Natural killer cell (primary cell): Measurements from ENCODE around the gene PRKCB. TPM values are rescaled to one million over a fixed set of nuclear protein-coding genes. Genes with fewer than 3 reads are reported as not detected.
A peak's percentile ranks its signal among the peaks of the same experiment; 100 is the strongest.

Source experiments
- ATAC-seq, 3 donors: fragments of 150-1000 bp in 2 of 3; fragments of 200-7000 bp in 1 of 3; cut with Tn5 transposase; 1 replicate in 1 of 3; 2 replicates in 2 of 3; pipeline ENCODE4 v1.10.0; 2021; ENCODE audit warnings: mild to moderate bottlenecking in 2 of 3, moderate library complexity in 2 of 3
- DNase-seq, 2 donors: peaks; one replicate each; pipeline versions ENCODE4 v3.0.0 to v3.0.0-alpha.2; 2013 to 2021; ENCODE audit warnings: mixed read lengths in 1 of 2
- H3K27ac ChIP-seq: one replicate; pipeline ENCODE4 v1.5.1; 2013; ENCODE audit warnings: mild to moderate bottlenecking, low read length
- H3K27me3 ChIP-seq: one replicate; pipeline ENCODE4 v1.6.1; 2013; ENCODE audit warnings: low read length; ENCODE audit not compliant: control insufficient read depth, insufficient read depth
- H3K36me3 ChIP-seq: one replicate; pipeline ENCODE4 v1.6.1; 2013; ENCODE audit warnings: low read length; ENCODE audit not compliant: control insufficient read depth, insufficient read depth
- H3K4me1 ChIP-seq: one replicate; pipeline ENCODE4 v1.6.1; 2013; ENCODE audit warnings: low read length; ENCODE audit not compliant: control insufficient read depth, insufficient read depth
- H3K4me3 ChIP-seq: one replicate; pipeline ENCODE4 v1.5.1; 2013; ENCODE audit warnings: low read length
- H3K9me3 ChIP-seq: one replicate; pipeline ENCODE4 v1.6.1; 2013; ENCODE audit warnings: low read length; ENCODE audit not compliant: control insufficient read depth, insufficient read depth
- H3K27ac Mint-ChIP-seq, 2 donors: one replicate each; pipeline ENCODE4 v1.8.0; 2022; ENCODE audit warnings: mild to moderate bottlenecking in 2 of 2, mixed read lengths in 2 of 2, moderate library complexity in 1 of 2
- H3K27me3 Mint-ChIP-seq, 2 donors: one replicate each; pipeline ENCODE4 v1.8.0; 2022; ENCODE audit warnings: low read depth in 2 of 2, mixed read lengths in 2 of 2
- H3K36me3 Mint-ChIP-seq: one replicate; pipeline ENCODE4 v1.8.0; 2022; ENCODE audit warnings: mixed read lengths
- H3K4me1 Mint-ChIP-seq, 2 donors: one replicate each; pipeline ENCODE4 v1.8.0; 2022; ENCODE audit warnings: mixed read lengths in 2 of 2
- H3K4me3 Mint-ChIP-seq: one replicate; pipeline ENCODE4 v1.8.0; 2022; ENCODE audit warnings: mild to moderate bottlenecking, moderate library complexity, mixed read lengths
- H3K9me3 Mint-ChIP-seq, 2 donors: one replicate each; pipeline ENCODE4 v1.8.0; 2022; ENCODE audit warnings: mixed read lengths in 2 of 2
- CTCF ChIP-seq: fragments of 200-600 bp; IDR thresholded peaks from one replicate; pipeline ENCODE4 v1.8.0; 2022; ENCODE audit warnings: antibody characterized with exemption
- WGBS: methylation state at CpG from one replicate; pipeline ENCODE4 v1.1.7; 2013; ENCODE audit warnings: missing lambda C conversion rate; ENCODE audit not compliant: insufficient coverage; 5-methylcytosine and 5-hydroxymethylcytosine counted together
- intact Hi-C: fragments of 100-400 bp; cut with micrococcal nuclease; formaldehyde crosslinking; loops from one replicate; pipeline ENCODE4 v1.14.2; 2022
- total RNA-seq, 4 donors: library from RNA; stranded (reverse); fragments of 120-200 nt in 1 of 4; gene quantifications; one replicate each; pipeline versions ENCODE4 v1.2.3 to v1.2.4, GENCODE V29; 2013 to 2022

The PRKCB gene
- total RNA-seq, 3 donors from 2014 or later (not counting 1 experiment from before 2014, with no cell fraction given): 182 to 222 (median 183) TPM

DNA sequence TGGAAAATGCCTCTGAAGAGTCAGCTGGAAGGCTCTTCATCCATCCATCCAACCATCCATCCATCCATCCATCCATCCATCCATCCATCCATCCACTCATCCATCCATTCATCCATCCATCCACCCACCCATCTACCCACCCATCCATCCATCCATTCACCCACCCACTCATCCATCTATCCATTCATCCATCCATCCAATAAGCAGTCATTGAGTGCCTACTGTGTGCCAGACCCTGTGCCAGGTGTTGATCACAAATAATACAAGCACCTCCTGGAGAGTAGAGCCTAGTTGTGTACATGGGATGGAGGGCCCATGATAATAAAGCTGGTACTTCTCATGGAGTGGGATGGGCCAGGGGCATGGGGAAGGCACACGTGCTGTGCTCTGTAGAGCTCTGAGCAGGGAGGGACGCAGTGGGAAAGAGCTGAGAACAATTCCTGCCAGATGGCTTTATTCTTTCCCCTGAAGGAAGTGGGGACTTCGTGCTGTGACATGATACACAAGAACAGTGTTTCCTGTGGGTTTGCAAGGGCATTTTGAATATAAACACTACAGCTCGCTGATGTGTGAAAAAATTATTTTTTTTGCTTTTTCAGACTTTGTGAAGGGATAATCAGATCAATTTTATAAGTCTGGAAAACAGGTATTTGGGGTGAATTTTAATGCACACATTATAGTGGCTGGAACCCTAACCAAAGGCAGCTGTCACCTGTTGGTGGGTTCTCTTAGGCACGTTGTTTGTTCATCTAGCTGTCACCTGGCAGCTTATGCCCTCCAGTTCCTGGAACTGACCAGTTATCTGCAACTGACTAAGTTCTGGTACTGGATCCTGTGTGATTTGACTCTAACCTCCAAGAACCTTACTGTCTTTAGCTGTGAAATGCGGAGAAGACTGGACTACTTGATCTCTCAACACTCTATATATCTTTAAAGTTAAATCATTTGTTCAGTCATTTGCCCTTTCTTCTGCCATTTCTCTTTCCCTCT lies 61.3 kb downstream of the PRKCB start:
- no peak for TF ChIP-seq CTCF
- peaks cover 31% of the 10 kb centered on the region for H3K4me1 ChIP-seq
- no peak overlapping the region for H3K4me3 ChIP-seq
- no peaks in the 10 kb centered on the region for H3K36me3 Mint-ChIP-seq
- intact Hi-C loops: loop anchor here (5.0 kb wide), 1 partner anchor 35 kb away; no protein-coding TSS in a partner anchor
- no peaks in the 10 kb centered on the region for H3K27me3 Mint-ChIP-seq
- H3K36me3 ChIP-seq: no peaks in the 10 kb centered on the region
- peak overlapping the region; percentile 51 for H3K27ac ChIP-seq
- no peaks in the 10 kb centered on the region for H3K9me3 ChIP-seq
- peak overlapping the region; percentile 81 to 85 for H3K27ac Mint-ChIP-seq
- WGBS: 6% methylated on average over 6 of the region's 6 CpGs
- H3K9me3 Mint-ChIP-seq: no peaks in the 10 kb centered on the region
- no peaks in the 10 kb centered on the region for H3K27me3 ChIP-seq
- H3K4me1 Mint-ChIP-seq: peaks cover 61 to 74% of the 10 kb centered on the region in 2 donors
- ATAC-seq (peak in 2 of 3 donors; percentile 63 to 67), DNase-seq (peak in 1 of 2 donors; percentile 35)
- H3K4me3 Mint-ChIP-seq: peak overlapping the region; percentile 72

DNA sequence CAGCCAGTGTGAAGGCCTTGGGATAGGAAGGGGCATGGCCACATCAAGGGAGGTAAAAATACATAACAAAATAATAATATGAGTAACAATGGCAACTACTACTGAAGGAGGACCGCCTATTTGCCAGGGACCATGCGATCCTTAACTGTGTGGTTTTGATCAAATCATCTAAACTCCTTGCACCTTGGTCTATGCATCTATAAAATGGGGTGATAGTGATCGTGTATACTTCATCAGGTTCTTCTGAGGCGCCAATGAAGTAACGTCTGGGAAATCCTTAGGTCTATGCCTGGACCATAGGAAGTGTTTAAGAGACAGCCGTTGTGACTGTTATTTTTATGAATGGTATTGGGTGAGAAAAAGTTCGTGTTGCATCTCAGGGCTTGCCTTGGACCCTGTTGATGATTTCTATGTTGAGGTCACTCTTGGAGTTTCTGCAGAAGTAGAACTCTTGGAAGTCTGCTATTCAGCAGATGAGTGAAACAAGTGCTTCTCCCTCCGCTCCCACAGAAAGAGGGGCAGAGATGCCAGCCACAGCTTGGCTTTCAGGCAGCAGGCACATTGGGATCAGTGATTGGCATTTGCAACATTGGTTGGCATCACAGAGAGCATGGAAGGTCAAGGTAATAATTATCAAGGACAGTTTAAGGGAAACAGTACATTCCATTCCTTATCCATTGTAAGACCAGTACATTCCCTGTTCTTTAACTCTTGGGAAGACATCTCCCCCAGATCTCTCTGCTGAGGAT lies 63.1 kb downstream of the PRKCB start:
- Histone ChIP-seq H3K9me3 (no peaks in the 10 kb centered on the region), H3K27ac (no peak overlapping the region), H3K4me1 (peaks cover 36% of the 10 kb centered on the region), H3K4me3 (no peak overlapping the region), H3K36me3 (no peaks in the 10 kb centered on the region), H3K27me3 (no peaks in the 10 kb centered on the region)
- TF ChIP-seq CTCF: no peak
- H3K27ac Mint-ChIP-seq: peak overlapping the region; percentile 81 to 85
- DNase-seq: no peak
- H3K4me3 Mint-ChIP-seq: no peak overlapping the region
- no peak for ATAC-seq
- intact Hi-C loops: loop anchor here (5.0 kb wide), 1 partner anchor 37 kb away; no protein-coding TSS in a partner anchor
- WGBS: 95% methylated on average over 8 of the region's 8 CpGs
- no peaks in the 10 kb centered on the region for H3K27me3 Mint-ChIP-seq
- peaks cover 68 to 81% of the 10 kb centered on the region in 2 donors for H3K4me1 Mint-ChIP-seq
- H3K36me3 Mint-ChIP-seq: no peaks in the 10 kb centered on the region
- no peaks in the 10 kb centered on the region for H3K9me3 Mint-ChIP-seq

DNA sequence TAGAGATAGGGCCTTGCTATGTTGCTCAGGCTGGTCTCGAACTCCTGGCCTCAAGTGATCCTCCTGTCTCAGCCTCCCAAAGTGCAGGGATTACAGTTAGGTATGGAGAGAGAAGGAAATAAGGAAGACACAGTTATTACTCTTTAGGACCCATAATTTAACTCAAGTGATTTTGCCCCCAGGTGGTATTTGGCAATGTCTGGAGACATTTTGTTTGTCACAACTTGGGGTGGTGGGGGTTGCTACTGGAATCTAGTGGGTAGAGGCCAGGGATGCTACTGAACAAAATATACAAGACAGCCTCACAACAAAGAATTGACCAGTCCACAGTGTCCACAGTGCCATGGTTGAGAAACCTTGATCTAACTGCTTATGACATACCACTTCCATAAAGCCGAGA lies 64.1 kb downstream of the PRKCB start:
- H3K36me3 ChIP-seq: no peaks in the 10 kb centered on the region
- no peak overlapping the region for H3K27ac ChIP-seq
- H3K27ac Mint-ChIP-seq: no peak overlapping the region
- no peaks in the 10 kb centered on the region for H3K27me3 ChIP-seq
- DNase-seq (no peak), ATAC-seq (no peak)
- peaks cover 36% of the 10 kb centered on the region for H3K4me1 ChIP-seq
- H3K36me3 Mint-ChIP-seq: no peaks in the 10 kb centered on the region
- no peak for TF ChIP-seq CTCF
- no peaks in the 10 kb centered on the region for H3K9me3 ChIP-seq
- H3K4me1 Mint-ChIP-seq: peaks cover 71 to 84% of the 10 kb centered on the region in 2 donors
- H3K27me3 Mint-ChIP-seq: no peaks in the 10 kb centered on the region
- H3K4me3 ChIP-seq: no peak overlapping the region
- WGBS: no CpG with 5 or more reads among the region's 2 CpGs
- intact Hi-C loops: loop anchor here (5.0 kb wide), 1 partner anchor 38 kb away; no protein-coding TSS in a partner anchor
- H3K4me3 Mint-ChIP-seq: no peak overlapping the region
- no peaks in the 10 kb centered on the region for H3K9me3 Mint-ChIP-seq
